KMS-11 (cell line): ENCODE data around the gene EDARADD.

Source experiments
- H2AFZ ChIP-seq: fragments of 200-600 bp; sonication (generic); 2 replicates; pipeline ENCODE4 v1.6.1; 2016; ENCODE audit warnings: antibody characterized with exemption, mixed run types, low read depth
- H3K27ac ChIP-seq: fragments of 200-600 bp; sonication (generic); 2 replicates; pipeline ENCODE4 v1.6.1; 2016; ENCODE audit warnings: mild to moderate bottlenecking, mixed run types
- H3K27me3 ChIP-seq: fragments of 200-600 bp; sonication (generic); 2 replicates; pipeline ENCODE4 v1.6.1; 2017; ENCODE audit warnings: mild to moderate bottlenecking, low read depth, mixed run types, moderate library complexity; ENCODE audit not compliant: insufficient read depth
- H3K36me3 ChIP-seq: fragments of 200-600 bp; sonication (generic); 2 replicates; pipeline ENCODE4 v1.6.1; 2017; ENCODE audit warnings: mild to moderate bottlenecking, mixed run types; ENCODE audit not compliant: insufficient read depth
- H3K4me1 ChIP-seq: fragments of 200-600 bp; sonication (generic); 2 replicates; pipeline ENCODE4 v1.6.1; 2016; ENCODE audit warnings: mild to moderate bottlenecking, low read depth, mixed run types; ENCODE audit not compliant: poor library complexity, severe bottlenecking
- H3K4me2 ChIP-seq: fragments of 200-600 bp; sonication (generic); 2 replicates; pipeline ENCODE4 v1.7.0; 2016; ENCODE audit warnings: mild to moderate bottlenecking, mixed run types
- H3K4me3 ChIP-seq: fragments of 200-600 bp; sonication (generic); IDR thresholded peaks from 2 replicates; pipeline ENCODE4 v1.6.1; 2017; ENCODE audit warnings: low read depth, low read length, mixed read lengths; ENCODE audit not compliant: insufficient read depth
- H3K79me2 ChIP-seq: fragments of 200-600 bp; sonication (generic); 2 replicates; pipeline ENCODE4 v1.6.1; 2016; ENCODE audit warnings: low read depth, mixed run types; ENCODE audit not compliant: insufficient read depth
- H3K9ac ChIP-seq: fragments of 200-600 bp; sonication (generic); 2 replicates; pipeline ENCODE4 v1.6.1; 2016; ENCODE audit warnings: mild to moderate bottlenecking, mixed run types
- H4K20me1 ChIP-seq: fragments of 200-600 bp; sonication (generic); 2 replicates; pipeline ENCODE4 v1.6.1; 2016; ENCODE audit warnings: mild to moderate bottlenecking, mixed run types; ENCODE audit not compliant: insufficient read depth
- CTCF ChIP-seq: fragments of 200-600 bp; sonication (generic); conservative IDR thresholded peaks from 2 replicates; pipeline ENCODE4 v1.6.1; 2017; ENCODE audit warnings: low read depth, mild to moderate bottlenecking, antibody characterized with exemption, low read length, moderate library complexity, mixed read lengths

The EDARADD gene

GRCh38 chr1:236534151-236534651, 140.1 kb downstream of the EDARADD start:
- no peaks in the 10 kb centered on the region for H3K4me1 ChIP-seq

More at GRCh38 chr1:236534151-236534651, 140.1 kb downstream of the EDARADD start:
- Histone ChIP-seq H3K27ac (no peak overlapping the region), H4K20me1 (no peaks in the 10 kb centered on the region), H3K36me3 (no peaks in the 10 kb centered on the region), H3K27me3 (no peaks in the 10 kb centered on the region), H2AFZ (no peak overlapping the region), H3K9ac (no peak overlapping the region), H3K4me2 (no peak overlapping the region), H3K79me2 (no peaks in the 10 kb centered on the region), H3K4me3 (no peak overlapping the region)
- TF ChIP-seq CTCF, result no peak
